B cell (primary cell): Measurements from ENCODE around the gene ATP11A. TPM values are rescaled to one million over a fixed set of nuclear protein-coding genes. Genes with fewer than 3 reads are reported as not detected.

ENCODE experiments used
- ATAC-seq: fragments of 200-7000 bp; cut with Tn5 transposase; one replicate; pipeline ENCODE4 v1.10.0; 2021; ENCODE audit warnings: low read depth, mild to moderate bottlenecking, moderate number of reproducible peaks, moderate library complexity
- CTCF ChIA-PET: fragments of 350-600 bp; sonication (Branson Sonifier 250); formaldehyde crosslinking; loops from one replicate; lab custom pipeline; 2021; ENCODE audit warnings: antibody characterized with exemption, inconsistent platforms; lab: Charles Lee
- POLR2A ChIA-PET: fragments of 350-600 bp; sonication (Branson Sonifier 250); formaldehyde crosslinking; loops from one replicate; lab custom pipeline; 2021; ENCODE audit warnings: antibody characterized with exemption; lab: Charles Lee
- DNase-seq: peaks from one replicate; pipeline ENCODE4 v3.0.0; 2013
- H2AFZ ChIP-seq: 2 replicates; pipeline ENCODE4 v1.6.1; 2012; ENCODE audit warnings: mild to moderate bottlenecking, low read depth, low read length; ENCODE audit not compliant: insufficient read depth, poor library complexity, severe bottlenecking
- H3K27ac ChIP-seq, 2 donors: 1 replicate in 1 of 2; 2 replicates in 1 of 2; pipeline ENCODE4 v1.5.1; 2012 to 2013; ENCODE audit warnings: low read length in 2 of 2, mild to moderate bottlenecking in 2 of 2, moderate library complexity in 1 of 2
- H3K27me3 ChIP-seq, 4 experiments: fragments of 200-600 bp in 1 of 4; sonication (generic) in 1 of 4; replicated peaks in 1 of 4; 1 replicate in 2 of 4; 2 replicates in 2 of 4; pipeline versions ENCODE4 v1.6.1 to v1.7.0; 2013 to 2016; ENCODE audit warnings: low read length in 3 of 4, mild to moderate bottlenecking in 2 of 4, mixed read lengths in 1 of 4, moderate library complexity in 1 of 4; ENCODE audit not compliant: insufficient read depth in 4 of 4, control insufficient read depth in 3 of 4; ENCODE audit errors: control extremely low read depth in 1 of 4
- H3K36me3 ChIP-seq, 2 experiments: replicated peaks in 1 of 2; 1 replicate in 1 of 2; 2 replicates in 1 of 2; pipeline versions ENCODE4 v1.6.1 to v1.7.1; 2013; ENCODE audit warnings: low read length in 1 of 2; ENCODE audit not compliant: insufficient read depth in 2 of 2, control insufficient read depth in 1 of 2; ENCODE audit errors: control extremely low read depth in 1 of 2, extremely low read depth in 1 of 2
- H3K4me1 ChIP-seq, 2 donors: fragments of 200-600 bp in 1 of 2; sonication (generic) in 1 of 2; 1 replicate in 1 of 2; 2 replicates in 1 of 2; pipeline versions ENCODE4 v1.5.1 to v1.6.1; 2013 to 2017; ENCODE audit warnings: low read length in 2 of 2; ENCODE audit not compliant: control insufficient read depth in 2 of 2, insufficient read depth in 2 of 2
- H3K4me2 ChIP-seq: replicated peaks from 2 replicates; pipeline ENCODE3; 2012; ENCODE audit warnings: mild to moderate bottlenecking, low read depth, low read length; ENCODE audit not compliant: poor library complexity, severe bottlenecking
- H3K4me3 ChIP-seq, 5 experiments: fragments of 200-600 bp in 1 of 5; sonication (generic) in 1 of 5; 1 replicate in 3 of 5; 2 replicates in 2 of 5; pipeline versions ENCODE4 v1.5.1 to v1.7.0; 2011 to 2016; ENCODE audit warnings: low read length in 4 of 5, mild to moderate bottlenecking in 4 of 5, low read depth in 2 of 5, control low read depth in 1 of 5, moderate library complexity in 1 of 5; ENCODE audit not compliant: insufficient read depth in 1 of 5; ENCODE audit errors: control extremely low read depth in 1 of 5, extremely low read depth in 1 of 5
- H3K79me2 ChIP-seq: fragments of 200-600 bp; sonication (generic); one replicate; pipeline ENCODE4 v1.6.0; 2016; ENCODE audit warnings: low read length; ENCODE audit not compliant: control insufficient read depth, insufficient read depth
- H3K9ac ChIP-seq: fragments of 200-600 bp; sonication (generic); 2 replicates; pipeline ENCODE4 v1.6.1; 2017; ENCODE audit warnings: mild to moderate bottlenecking, low read length, moderate library complexity
- H3K9me3 ChIP-seq, 3 donors: one replicate each; pipeline versions ENCODE4 v1.6.1 to v1.7.1; 2013; ENCODE audit warnings: low read length in 2 of 3; ENCODE audit not compliant: control insufficient read depth in 2 of 3, insufficient read depth in 1 of 3; ENCODE audit errors: control extremely low read depth in 1 of 3
- H4K20me1 ChIP-seq: 2 replicates; pipeline ENCODE4 v1.6.0; 2012; ENCODE audit warnings: mild to moderate bottlenecking, low read length; ENCODE audit not compliant: insufficient read depth, control insufficient read depth, poor library complexity, severe bottlenecking
- H3K27ac Mint-ChIP-seq: one replicate; pipeline ENCODE4 v1.8.0; 2021; ENCODE audit warnings: mixed read lengths
- H3K27me3 Mint-ChIP-seq: one replicate; pipeline ENCODE4 v1.8.0; 2021; ENCODE audit warnings: mixed read lengths
- H3K4me1 Mint-ChIP-seq: one replicate; pipeline ENCODE4 v1.8.0; 2021; ENCODE audit warnings: mixed read lengths
- H3K4me3 Mint-ChIP-seq: one replicate; pipeline ENCODE4 v1.8.0; 2021; ENCODE audit warnings: mixed read lengths
- H3K9me3 Mint-ChIP-seq: one replicate; pipeline ENCODE4 v1.8.0; 2022; ENCODE audit warnings: mixed read lengths; ENCODE audit not compliant: insufficient read depth
- EZH2 ChIP-seq: IDR thresholded peaks from 2 replicates; pipeline ENCODE4 v1.6.1; 2012; ENCODE audit warnings: borderline replicate concordance, low read depth, mild to moderate bottlenecking, moderate library complexity, low read length; ENCODE audit not compliant: insufficient read depth, poor library complexity, severe bottlenecking
- WGBS: methylation state at CpG from one replicate; pipeline ENCODE4 v1.1.5; 2013; ENCODE audit warnings: missing lambda C conversion rate; ENCODE audit not compliant: insufficient coverage; 5-methylcytosine and 5-hydroxymethylcytosine counted together
- intact Hi-C: fragments of 100-400 bp; cut with micrococcal nuclease; formaldehyde crosslinking; loops from one replicate; pipeline ENCODE4 v1.10.0; 2022
- polyA plus RNA-seq: library from polyadenylated mRNA; depleted of rRNA; stranded (reverse); fragments of >200 nt; gene quantifications from 2 replicates; pipeline ENCODE4 v1.2.3, GENCODE V29; 2012
- total RNA-seq, 2 donors: library from RNA; stranded (reverse); fragments of 120-200 nt in 1 of 2; gene quantifications; 1 replicate in 1 of 2; 2 replicates in 1 of 2; pipeline versions ENCODE4 v1.2.3 to v1.2.4, GENCODE V29; 2013 to 2022
- TF ChIP-seq, protein P1 (sequence below): fragments of 200-600 bp; IDR thresholded peaks from one replicate; pipeline ENCODE4 v1.8.0; 2022; ENCODE audit warnings: antibody characterized with exemption, mild to moderate bottlenecking

The ATP11A gene
- total and polyA plus RNA-seq, 2 donors (not counting 1 experiment from before 2014, with no cell fraction given), result 36.9 to 60.3 TPM

DNA sequence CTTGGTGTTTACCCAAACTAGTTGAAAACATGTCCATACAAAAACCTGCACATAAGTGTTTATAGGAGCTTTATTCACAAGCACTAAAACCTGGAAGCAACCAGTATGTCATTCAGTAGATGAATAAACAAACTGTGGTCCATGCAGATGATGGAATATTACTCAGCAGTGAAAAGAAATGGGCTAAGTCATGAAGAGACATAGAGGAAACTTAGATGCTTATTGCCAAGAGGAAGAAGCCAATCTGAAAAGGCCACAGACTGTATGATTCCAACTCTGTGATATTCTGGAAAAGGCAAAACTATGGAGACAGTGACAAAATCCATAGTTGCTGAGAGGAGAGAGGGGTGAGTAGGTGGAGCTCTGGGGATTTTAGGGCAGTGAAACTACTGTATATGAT is 240.4 kb downstream of the ATP11A start:
- ATAC-seq (no peak), DNase-seq (no peak)
- Histone ChIP-seq H3K27ac (no peak overlapping the region), H3K79me2 (no peaks in the 10 kb centered on the region), H3K4me1 (peaks cover 6 to 12% of the 10 kb centered on the region in 2 donors), H4K20me1 (no peaks in the 10 kb centered on the region), H3K27me3 (peaks cover 0 to 26% (median 8%) of the 10 kb centered on the region in 4 experiments), H3K36me3 (no peaks in the 10 kb centered on the region), H3K4me2 (no peak overlapping the region), H3K4me3 (no peak overlapping the region), H3K9ac (no peak overlapping the region), H3K9me3 (peaks cover 0 to 3% (median 0%) of the 10 kb centered on the region in 3 donors), H2AFZ (no peak overlapping the region)
- TF ChIP-seq, protein P1, sequence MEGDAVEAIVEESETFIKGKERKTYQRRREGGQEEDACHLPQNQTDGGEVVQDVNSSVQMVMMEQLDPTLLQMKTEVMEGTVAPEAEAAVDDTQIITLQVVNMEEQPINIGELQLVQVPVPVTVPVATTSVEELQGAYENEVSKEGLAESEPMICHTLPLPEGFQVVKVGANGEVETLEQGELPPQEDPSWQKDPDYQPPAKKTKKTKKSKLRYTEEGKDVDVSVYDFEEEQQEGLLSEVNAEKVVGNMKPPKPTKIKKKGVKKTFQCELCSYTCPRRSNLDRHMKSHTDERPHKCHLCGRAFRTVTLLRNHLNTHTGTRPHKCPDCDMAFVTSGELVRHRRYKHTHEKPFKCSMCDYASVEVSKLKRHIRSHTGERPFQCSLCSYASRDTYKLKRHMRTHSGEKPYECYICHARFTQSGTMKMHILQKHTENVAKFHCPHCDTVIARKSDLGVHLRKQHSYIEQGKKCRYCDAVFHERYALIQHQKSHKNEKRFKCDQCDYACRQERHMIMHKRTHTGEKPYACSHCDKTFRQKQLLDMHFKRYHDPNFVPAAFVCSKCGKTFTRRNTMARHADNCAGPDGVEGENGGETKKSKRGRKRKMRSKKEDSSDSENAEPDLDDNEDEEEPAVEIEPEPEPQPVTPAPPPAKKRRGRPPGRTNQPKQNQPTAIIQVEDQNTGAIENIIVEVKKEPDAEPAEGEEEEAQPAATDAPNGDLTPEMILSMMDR, result no peak
- POLR2A ChIA-PET, result no interaction called here
- intact Hi-C loops, result no loop called here
- CTCF ChIA-PET, result interaction anchor here (0.6 kb wide), 1 partner anchor 10 kb away, joined by 4 read pairs; no protein-coding TSS in a partner anchor
- Mint-ChIP-seq H3K4me3 (no peak overlapping the region), H3K27ac (no peak overlapping the region), H3K4me1 (peaks cover 12% of the 10 kb centered on the region), H3K9me3 (no peaks in the 10 kb centered on the region), H3K27me3 (peaks cover 33% of the 10 kb centered on the region)

DNA sequence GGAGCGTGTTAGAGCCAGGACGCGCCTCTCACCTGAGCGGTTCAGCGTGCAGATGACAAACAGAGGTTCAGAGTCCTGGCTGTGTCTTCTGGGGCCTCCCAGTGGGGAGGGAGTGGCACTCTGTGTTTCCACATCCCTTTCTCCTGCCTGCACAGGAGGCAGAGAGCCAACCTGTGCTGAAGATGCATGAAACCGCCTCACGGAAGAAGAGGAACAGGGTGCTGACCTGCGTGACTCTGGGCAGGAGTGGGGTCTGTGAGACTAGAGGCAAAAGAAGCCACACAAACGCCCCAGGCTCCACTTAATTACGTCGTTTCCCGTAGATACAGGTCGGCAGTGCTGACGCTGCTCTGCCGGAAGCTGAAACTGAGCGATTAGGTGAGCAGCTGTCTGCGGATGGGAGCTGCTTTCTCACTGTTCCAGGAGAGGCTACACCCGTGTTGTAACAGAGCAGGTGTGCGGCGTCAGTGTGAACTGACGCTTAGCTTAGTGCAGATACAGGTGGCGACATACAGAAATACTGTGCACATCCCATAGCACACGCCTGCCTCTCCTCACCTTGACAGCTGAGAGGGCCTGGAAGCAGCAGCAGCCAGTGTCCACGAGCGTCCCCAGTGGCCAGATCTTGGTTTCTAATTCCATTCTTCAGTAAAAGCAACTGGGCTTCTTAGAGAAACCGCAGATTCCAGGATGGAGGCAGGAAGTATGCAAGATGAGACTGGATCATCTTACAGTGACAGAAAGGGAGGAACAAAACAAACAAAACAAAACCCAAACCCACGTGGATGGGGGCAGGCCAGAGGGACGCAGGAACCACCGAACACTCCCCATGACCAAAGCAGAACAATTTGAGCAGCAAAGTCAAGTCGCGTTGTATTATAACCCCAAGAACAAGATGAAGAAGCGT is 241.4 kb downstream of the ATP11A start:
- H4K20me1 ChIP-seq, result no peaks in the 10 kb centered on the region
- no peaks in the 10 kb centered on the region for H3K79me2 ChIP-seq
- ChIA-PET POLR2A (no interaction called here), CTCF (interaction anchor here (0.6 kb wide), 1 partner anchor 8 kb away, joined by 4 read pairs; no protein-coding TSS in a partner anchor)
- H3K4me1 ChIP-seq, result peaks cover 6 to 12% of the 10 kb centered on the region in 2 donors
- no peaks in the 10 kb centered on the region for H3K9me3 Mint-ChIP-seq
- H3K4me3 Mint-ChIP-seq, result no peak overlapping the region
- ATAC-seq (no peak), DNase-seq (no peak)
- H3K4me3 ChIP-seq, result no peak overlapping the region
- intact Hi-C loops, result no loop called here
- peaks cover 0 to 26% (median 8%) of the 10 kb centered on the region in 4 experiments for H3K27me3 ChIP-seq
- no peaks in the 10 kb centered on the region for H3K36me3 ChIP-seq
- peaks cover 36% of the 10 kb centered on the region for H3K27me3 Mint-ChIP-seq
- 95% methylated on average over 23 of the region's 32 CpGs for WGBS
- no peak overlapping the region for H3K9ac ChIP-seq
- no peak overlapping the region for H3K4me2 ChIP-seq
- TF ChIP-seq EZH2, result no peak
- TF ChIP-seq, protein P1, result no peak
- peaks cover 12% of the 10 kb centered on the region for H3K4me1 Mint-ChIP-seq
- no peak overlapping the region for H2AFZ ChIP-seq
- peaks cover 0 to 3% (median 0%) of the 10 kb centered on the region in 3 donors for H3K9me3 ChIP-seq
- no peak overlapping the region for H3K27ac Mint-ChIP-seq
- no peak overlapping the region for H3K27ac ChIP-seq
